H1 (cell line): Measurements from ENCODE around the gene SLC10A2. TPM values are rescaled to one million over a fixed set of nuclear protein-coding genes. Genes with fewer than 3 reads are reported as not detected.

Source experiments
- CTBP2 ChIP-seq: IDR thresholded peaks from 2 replicates; pipeline ENCODE4 v1.7.0; 2011; ENCODE audit warnings: borderline replicate concordance, mild to moderate bottlenecking, moderate library complexity, mixed read lengths, low read length; ENCODE audit not compliant: insufficient read depth, insufficient read length
- EZH2 ChIP-seq: fragments of 200-600 bp; sonication (generic); IDR thresholded peaks from 2 replicates; pipeline ENCODE4 v1.7.1; 2012; ENCODE audit warnings: low read depth, mild to moderate bottlenecking, moderate library complexity, low read length, inconsistent platforms; ENCODE audit not compliant: severe bottlenecking
- POLR2AphosphoS5 ChIP-seq: IDR thresholded peaks from 2 replicates; pipeline ENCODE4 v1.6.1; 2011; ENCODE audit warnings: low read depth, low read length
- RAD21 ChIP-seq, 2 experiments: IDR thresholded peaks in 1 of 2; conservative IDR thresholded peaks in 1 of 2; 2 replicates each; pipeline ENCODE4 v1.6.1; 2011; ENCODE audit warnings: low read depth in 2 of 2, low read length in 2 of 2, improper control_type of control experiment in 1 of 2, inconsistent platforms in 1 of 2, mild to moderate bottlenecking in 1 of 2, moderate library complexity in 1 of 2
- SP2 ChIP-seq: IDR thresholded peaks from 2 replicates; pipeline ENCODE4 v1.6.1; 2012; ENCODE audit warnings: mild to moderate bottlenecking, low read length, inconsistent platforms
- TAF1 ChIP-seq: IDR thresholded peaks from 2 replicates; pipeline ENCODE4 v1.6.1; 2011; ENCODE audit warnings: mild to moderate bottlenecking, low read depth, low read length
- TBP ChIP-seq: IDR thresholded peaks from 2 replicates; pipeline ENCODE4 v1.6.1; 2011; ENCODE audit warnings: low read depth, low read length, improper control_type of control experiment
- polyA plus RNA-seq, 7 experiments: library from polyadenylated mRNA; depleted of rRNA in 3 of 7; stranded (reverse) in 5 of 7; unstranded in 2 of 7; fragments of >200 nt in 5 of 7; fragments of 200-250 nt in 2 of 7; gene quantifications; 1 replicate in 5 of 7; 2 replicates in 1 of 7; 4 replicates in 1 of 7; pipeline versions ENCODE4 v1.2.1 to v1.2.3, GENCODE V29; 2011 to 2013; ENCODE audit warnings: missing spikeins in 2 of 7, mixed read lengths in 2 of 7
- total RNA-seq: library from RNA; stranded (reverse); fragmentation: NEBNext Ultra II Directional; extraction: Animal tissue kit (Norgen Biotek cat#: 25700); gene quantifications from 2 replicates; pipeline ENCODE4 v1.2.1, GENCODE V29; 2021

SLC10A2 gene
- total and polyA plus RNA-seq, 2 of the 8 experiments (the other 6 are each of a cell fraction or from before 2014, with no cell fraction given): not detected

- no peak for TF ChIP-seq POLR2AphosphoS5
- no peak for TF ChIP-seq CTBP2
- no peak for TF ChIP-seq TBP
- TF ChIP-seq RAD21 (IDR thresholded peaks at IDR 0.05 in 1 of 2, conservative IDR thresholded peaks at IDR 0.05 in 1 of 2; ENCODE audit: low read depth in 2 of 2, low read length in 2 of 2): no peak
- TF ChIP-seq SP2: no peak
- TF ChIP-seq TAF1: no peak
- no peak for TF ChIP-seq EZH2
Observed at GRCh38 chr13:103039183-103039582, 27.0 kb downstream of the SLC10A2 start (continued).
